ENCODE measurements around the gene VAMP5. TPM values are rescaled to one million over a fixed set of nuclear protein-coding genes. Genes with fewer than 3 reads are reported as not detected.

Gene VAMP5, protein sequence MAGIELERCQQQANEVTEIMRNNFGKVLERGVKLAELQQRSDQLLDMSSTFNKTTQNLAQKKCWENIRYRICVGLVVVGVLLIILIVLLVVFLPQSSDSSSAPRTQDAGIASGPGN
- 100 to 1,000 TPM in 1 of 6 donors, 10 to 100 TPM in 5; 20.5 to 105 (median 44.0) TPM for total RNA-seq

DNA sequence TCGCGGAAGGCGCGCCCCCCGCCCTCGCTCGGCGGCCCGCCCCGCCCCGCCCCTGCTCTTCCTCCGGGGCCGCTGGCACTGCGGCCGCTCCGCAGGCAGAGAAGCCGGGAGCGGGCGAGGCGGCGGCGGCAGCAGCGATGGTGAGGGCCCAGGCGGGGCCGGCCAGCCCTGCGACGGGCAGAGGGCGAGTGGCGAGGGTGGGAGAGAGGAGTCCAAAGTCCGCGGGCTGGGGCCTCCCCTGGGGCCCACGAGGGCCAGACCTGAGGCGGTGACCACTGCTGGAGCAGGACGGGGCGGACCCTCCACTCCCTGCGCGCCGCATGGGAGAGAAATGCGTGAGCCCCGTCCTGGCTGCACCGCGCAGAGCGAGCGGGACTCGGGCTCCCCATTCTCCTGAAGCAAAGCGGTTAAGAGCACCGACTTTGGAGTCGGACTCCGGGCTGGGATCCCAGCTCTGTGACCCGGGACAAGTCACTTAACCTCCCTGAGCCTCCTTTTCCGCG lies at the start of gene VAMP5:
VAMP5 (plus strand) TSS at position 78 of the 503 bp plus-strand sequence; CDS start at position 138, 60 bp downstream.
- Histone ChIP-seq H3K36me3 (peaks cover 0 to 20% (median 10%) of the 10 kb centered on the region in 4 donors), H3K27me3 (no peaks in the 10 kb centered on the region), H3K4me3 (peak within 1 kb of the TSS; percentile 49 to 69 (median 61)), H3K9me3 (no peaks in the 10 kb centered on the region), H3K4me1 (peaks cover 78 to 93% (median 91%) of the 10 kb centered on the region in 4 donors), H3K27ac (peak within 1 kb of the TSS; percentile 89 to 97 (median 96))
- ATAC-seq (ENCODE audit: low FRiP score in 2 of 2) (peak; percentile 7 to 83), DNase-seq (peak in 1 of 2 donors; percentile 90)
- TF ChIP-seq POLR2A (IDR thresholded peaks at IDR 0.05) (peak in 1 of 4 donors; percentile 63), POLR2AphosphoS5 (IDR thresholded peaks at IDR 0.05) (peak; percentile 43 to 66)
- TF ChIP-seq, protein P1, sequence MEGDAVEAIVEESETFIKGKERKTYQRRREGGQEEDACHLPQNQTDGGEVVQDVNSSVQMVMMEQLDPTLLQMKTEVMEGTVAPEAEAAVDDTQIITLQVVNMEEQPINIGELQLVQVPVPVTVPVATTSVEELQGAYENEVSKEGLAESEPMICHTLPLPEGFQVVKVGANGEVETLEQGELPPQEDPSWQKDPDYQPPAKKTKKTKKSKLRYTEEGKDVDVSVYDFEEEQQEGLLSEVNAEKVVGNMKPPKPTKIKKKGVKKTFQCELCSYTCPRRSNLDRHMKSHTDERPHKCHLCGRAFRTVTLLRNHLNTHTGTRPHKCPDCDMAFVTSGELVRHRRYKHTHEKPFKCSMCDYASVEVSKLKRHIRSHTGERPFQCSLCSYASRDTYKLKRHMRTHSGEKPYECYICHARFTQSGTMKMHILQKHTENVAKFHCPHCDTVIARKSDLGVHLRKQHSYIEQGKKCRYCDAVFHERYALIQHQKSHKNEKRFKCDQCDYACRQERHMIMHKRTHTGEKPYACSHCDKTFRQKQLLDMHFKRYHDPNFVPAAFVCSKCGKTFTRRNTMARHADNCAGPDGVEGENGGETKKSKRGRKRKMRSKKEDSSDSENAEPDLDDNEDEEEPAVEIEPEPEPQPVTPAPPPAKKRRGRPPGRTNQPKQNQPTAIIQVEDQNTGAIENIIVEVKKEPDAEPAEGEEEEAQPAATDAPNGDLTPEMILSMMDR (IDR thresholded peaks at IDR 0.05) = no peak
- 8 to 19% methylated on average over 2 to 29 of the region's 52 CpGs for WGBS, 2 donors

DNA sequence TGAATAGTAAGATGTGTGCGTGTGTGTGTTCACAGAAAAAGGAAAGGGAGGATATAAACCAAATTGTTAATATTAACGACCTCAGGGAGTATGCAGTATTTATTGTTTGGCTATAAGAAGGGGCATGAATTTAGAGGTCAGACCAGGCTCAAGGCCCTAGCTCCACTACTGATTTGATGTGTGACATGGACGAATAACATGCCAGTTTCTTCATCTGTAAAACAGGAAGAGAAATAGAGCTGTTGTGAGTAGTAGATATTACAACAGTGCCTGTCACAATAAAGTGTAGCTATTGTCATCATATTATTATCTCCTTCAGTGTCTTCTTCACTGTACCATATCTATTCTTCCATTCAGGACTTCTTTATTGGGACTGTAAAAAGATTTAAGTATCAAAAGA lies 49.4 kb upstream of the VAMP5 start:
- Histone ChIP-seq H3K4me3 (no peak overlapping the region), H3K4me1 (peaks cover 8 to 13% (median 11%) of the 10 kb centered on the region in 4 donors), H3K27ac (peak overlapping the region in 2 of 4 donors; percentile 15 to 40), H3K9me3 (no peaks in the 10 kb centered on the region), H3K36me3 (no peaks in the 10 kb centered on the region), H3K27me3 (no peaks in the 10 kb centered on the region)
- no peak for ATAC-seq (ENCODE audit: low FRiP score in 2 of 2)
- TF ChIP-seq POLR2A (IDR thresholded peaks at IDR 0.05) = no peak
- TF ChIP-seq POLR2AphosphoS5 (IDR thresholded peaks at IDR 0.05) = no peak
- TF ChIP-seq, protein P1 (IDR thresholded peaks at IDR 0.05) = no peak
- no peak for TF ChIP-seq EP300 (IDR thresholded peaks at IDR 0.05)
- WGBS, 2 donors = 56 to 65% methylated on average over 3 of the region's 3 CpGs
- DNase-seq = no peak

DNA sequence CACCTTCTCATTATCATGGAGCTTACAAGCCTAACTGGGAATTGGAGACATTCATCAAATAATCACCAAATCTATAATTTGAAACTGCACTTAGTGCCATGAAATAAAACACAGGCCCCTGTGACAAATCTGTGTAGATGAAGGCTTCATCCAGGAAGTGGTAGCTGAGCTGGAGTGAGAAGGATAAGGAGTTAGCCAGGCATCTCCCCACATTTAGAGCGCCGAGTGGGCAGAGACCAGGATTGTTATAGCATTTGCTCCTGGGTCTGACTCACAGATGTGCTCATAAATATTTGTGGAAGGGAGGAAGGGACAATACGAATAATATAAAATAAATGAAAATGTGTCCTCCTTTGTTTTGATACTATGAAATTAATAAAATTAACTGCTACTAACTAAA lies 47.8 kb upstream of the VAMP5 start:
- peak overlapping the region in 2 of 4 donors; percentile 95 to 99 for H3K27ac ChIP-seq
- ATAC-seq (ENCODE audit: low FRiP score in 2 of 2) = no peak
- TF ChIP-seq POLR2AphosphoS5 (IDR thresholded peaks at IDR 0.05) = no peak
- no peak for TF ChIP-seq EP300 (IDR thresholded peaks at IDR 0.05)
- H3K36me3 ChIP-seq = peaks cover 0 to 6% (median 4%) of the 10 kb centered on the region in 4 donors
- no peak overlapping the region for H3K4me3 ChIP-seq
- no peaks in the 10 kb centered on the region for H3K9me3 ChIP-seq
- H3K27me3 ChIP-seq = no peaks in the 10 kb centered on the region
- no peak for DNase-seq
- 86 to 87% methylated on average over 3 of the region's 3 CpGs for WGBS, 2 donors
- H3K4me1 ChIP-seq = peaks cover 17 to 28% (median 21%) of the 10 kb centered on the region in 4 donors

DNA sequence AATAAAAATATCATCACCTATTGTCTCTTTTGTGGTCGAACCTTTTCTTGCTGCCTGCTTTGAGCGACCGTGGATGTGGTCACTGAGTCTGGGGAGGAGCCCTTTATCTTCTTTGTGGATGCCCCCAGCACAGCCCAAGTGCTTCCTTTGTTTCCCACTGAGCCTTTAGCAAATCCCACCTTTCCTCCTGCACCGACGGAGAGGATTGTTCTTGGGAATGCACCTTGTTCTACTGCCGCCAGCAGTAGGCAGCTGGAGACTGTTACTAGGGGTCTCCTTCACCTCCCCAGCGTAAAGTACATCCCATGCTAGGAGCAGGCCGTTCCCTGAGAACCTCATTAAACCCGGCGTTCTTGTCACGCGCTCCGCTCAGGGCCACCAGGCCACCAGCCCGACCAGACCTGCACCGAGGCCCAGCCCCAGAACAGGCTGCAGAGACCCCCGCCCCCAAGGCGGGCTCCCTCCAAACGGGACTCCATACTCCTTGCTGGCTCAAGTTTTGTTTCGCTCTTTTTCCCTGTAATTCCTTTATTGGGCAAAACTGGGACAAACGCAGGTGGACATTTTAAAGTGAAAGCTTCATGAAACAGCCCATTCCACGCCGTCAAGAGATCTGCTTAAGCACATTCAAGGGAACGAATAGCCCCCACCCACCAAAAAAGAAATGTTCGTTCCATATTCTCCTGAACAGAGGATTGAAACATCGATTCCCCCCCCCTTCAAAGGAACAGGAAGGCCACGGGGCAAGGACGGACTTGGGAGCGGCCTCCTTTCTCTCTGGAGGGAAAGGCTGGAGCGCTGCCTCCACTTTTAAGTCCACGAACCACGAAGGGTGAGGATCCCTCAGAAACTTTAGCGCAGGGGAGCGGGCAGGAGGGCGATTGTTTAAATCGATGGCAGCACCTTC lies 46.4 kb upstream of the VAMP5 start:
- Histone ChIP-seq H3K27me3 (no peaks in the 10 kb centered on the region), H3K4me3 (peak overlapping the region; percentile 85 to 97 (median 92)), H3K9me3 (no peaks in the 10 kb centered on the region), H3K36me3 (peaks cover 14 to 20% (median 17%) of the 10 kb centered on the region in 4 donors), H3K27ac (peak overlapping the region; percentile 95 to 99 (median 96)), H3K4me1 (peaks cover 29 to 40% (median 35%) of the 10 kb centered on the region in 4 donors)
- 0 to 1% methylated on average over 34 to 35 of the region's 35 CpGs for WGBS, 2 donors
- ATAC-seq (ENCODE audit: low FRiP score in 2 of 2) (peak; percentile 12 to 37), DNase-seq (peak; percentile 77 to 85)
- TF ChIP-seq, protein P1 (IDR thresholded peaks at IDR 0.05) = no peak
- TF ChIP-seq POLR2A (IDR thresholded peaks at IDR 0.05) = peak in 1 of 4 donors; percentile 48
- TF ChIP-seq EP300 (IDR thresholded peaks at IDR 0.05) = no peak
- TF ChIP-seq POLR2AphosphoS5 (IDR thresholded peaks at IDR 0.05) = peak in 1 of 2 donors; percentile 63
